Measurements from ENCODE around the gene GRAMD1B. TPM values are rescaled to one million over a fixed set of nuclear protein-coding genes. Genes with fewer than 3 reads are reported as not detected.
"Not testable (repeated sequence)": the region's sequence is repeated elsewhere in the genome, so short reads cannot be mapped to it uniquely, and the experiment has no call there.

The GRAMD1B gene
- total RNA-seq, 5 donors from 2014 or later (not counting 1 experiment from before 2014, with no cell fraction given) = 8.6 to 15.6 (median 10.5) TPM

DNA sequence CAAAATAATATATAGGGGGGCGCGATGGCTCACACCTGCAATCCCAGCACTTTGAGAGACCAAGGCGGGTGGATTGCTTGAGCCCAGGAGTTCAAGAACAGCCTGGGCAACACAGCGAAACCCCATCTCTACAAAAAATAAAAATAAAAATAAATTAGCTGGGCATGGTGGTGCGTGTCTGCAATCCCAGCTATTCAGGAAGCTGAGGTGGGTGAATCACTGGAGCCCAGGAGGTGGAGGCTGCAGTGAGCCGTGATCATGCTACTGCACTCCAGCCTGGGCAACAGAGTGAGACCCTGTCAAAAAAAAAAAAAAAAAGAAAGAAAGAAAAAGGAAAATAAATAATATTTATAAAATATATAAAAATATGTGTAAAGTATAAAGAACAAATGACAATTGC lies 90.4 kb downstream of the GRAMD1B start:
- H3K27ac ChIP-seq (ENCODE audit: low read length); H3K36me3 Mint-ChIP-seq; H3K27me3 Mint-ChIP-seq; H3K36me3 ChIP-seq (ENCODE audit: control insufficient read depth in 2 of 2, extremely low read depth in 1 of 2, insufficient read depth in 1 of 2, low read length in 1 of 2); DNase-seq; H3K4me3 Mint-ChIP-seq; ATAC-seq (replicated peaks in 1 of 4); H3K9me3 ChIP-seq; H3K4me3 ChIP-seq (ENCODE audit: control insufficient read depth in 1 of 2, extremely low read depth in 1 of 2, low read length in 1 of 2); H3K27me3 ChIP-seq (replicated peaks in 1 of 2; ENCODE audit: control insufficient read depth in 2 of 2, extremely low read depth in 1 of 2, insufficient read depth in 2 of 2, low read length in 1 of 2); H3K9me3 Mint-ChIP-seq; H3K27ac Mint-ChIP-seq; CTCF ChIA-PET; POLR2A ChIA-PET: not testable (repeated sequence)
- whole genome bisulfite sequencing (ENCODE audit: insufficient coverage) = no CpG with 5 or more reads among the region's 6 CpGs
- H3K4me1 Mint-ChIP-seq = peaks cover 0 to 24% (median 15%) of the 10 kb centered on the region in 3 donors
- peaks cover 0 to 10% of the 10 kb centered on the region in 2 experiments for H3K4me1 ChIP-seq (ENCODE audit: control insufficient read depth in 1 of 2, extremely low read depth in 1 of 2, insufficient read depth in 2 of 2, low read length in 2 of 2)

DNA sequence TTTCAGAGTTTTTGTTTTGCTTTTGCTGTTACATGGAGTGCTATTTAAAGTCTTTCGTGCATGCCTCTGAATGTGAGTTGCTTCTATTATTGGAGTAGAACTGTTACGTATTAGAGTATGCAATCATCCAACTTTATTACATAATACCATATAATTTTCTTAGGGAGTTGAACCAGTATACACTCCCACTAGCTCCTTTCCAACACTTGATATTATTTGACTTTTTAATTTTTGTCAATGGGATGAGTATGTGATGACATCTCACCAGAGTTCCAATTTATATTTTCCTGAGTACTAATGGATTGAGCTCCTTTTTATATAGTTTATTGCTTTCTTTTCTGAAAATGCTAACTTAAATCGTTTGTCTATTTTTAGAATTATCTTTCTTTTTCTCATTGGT lies 90.9 kb downstream of the GRAMD1B start:
- no CpG with 5 or more reads among the region's 3 CpGs for WGBS (ENCODE audit: insufficient coverage)
- Mint-ChIP-seq H3K27ac (no peak overlapping the region), H3K4me1 (peaks cover 0 to 24% (median 15%) of the 10 kb centered on the region in 3 donors), H3K27me3 (no peaks in the 10 kb centered on the region), H3K9me3 (peaks cover 0 to 9% (median 0%) of the 10 kb centered on the region in 3 donors), H3K4me3 (no peak overlapping the region), H3K36me3 (no peaks in the 10 kb centered on the region)
- H3K27me3 ChIP-seq (replicated peaks in 1 of 2; ENCODE audit: control insufficient read depth in 2 of 2, extremely low read depth in 1 of 2, insufficient read depth in 2 of 2, low read length in 1 of 2) = no peaks in the 10 kb centered on the region
- no peaks in the 10 kb centered on the region for H3K9me3 ChIP-seq
- DNase-seq (no peak), ATAC-seq (replicated peaks in 1 of 4) (no peak)
- H3K4me1 ChIP-seq (ENCODE audit: control insufficient read depth in 1 of 2, extremely low read depth in 1 of 2, insufficient read depth in 2 of 2, low read length in 2 of 2) = peaks cover 0 to 10% of the 10 kb centered on the region in 2 experiments
- POLR2A ChIA-PET = no interaction called here
- H3K36me3 ChIP-seq (ENCODE audit: control insufficient read depth in 2 of 2, extremely low read depth in 1 of 2, insufficient read depth in 1 of 2, low read length in 1 of 2) = no peaks in the 10 kb centered on the region
- H3K4me3 ChIP-seq (ENCODE audit: control insufficient read depth in 1 of 2, extremely low read depth in 1 of 2, low read length in 1 of 2) = no peak overlapping the region
- CTCF ChIA-PET = interaction anchor here in 1 of 2 donors (0.6 kb wide), 1 partner anchor 51 kb away, joined by 3 read pairs; no protein-coding TSS in a partner anchor
- H3K27ac ChIP-seq (ENCODE audit: low read length) = no peak overlapping the region

DNA sequence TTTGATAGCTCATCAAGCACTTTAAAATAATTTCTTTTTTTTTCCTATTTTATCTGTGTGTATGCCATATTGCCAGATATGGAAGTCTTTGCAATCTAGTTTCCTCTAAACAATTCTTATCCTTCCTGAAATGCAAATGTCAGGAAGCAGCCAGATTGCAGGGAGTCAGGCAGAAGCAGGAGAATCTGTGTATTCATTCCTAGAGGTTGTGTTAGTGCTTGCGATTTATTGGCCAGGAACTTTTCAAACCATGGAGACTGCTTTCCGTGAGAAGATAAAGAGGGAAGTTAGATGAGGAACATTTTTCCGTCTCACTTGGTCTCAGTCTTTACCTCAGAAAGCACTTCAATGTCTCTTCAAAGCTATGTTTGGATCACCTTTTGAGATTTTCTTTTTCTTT lies 91.9 kb downstream of the GRAMD1B start:
- H3K27ac ChIP-seq (ENCODE audit: low read length) = no peak overlapping the region
- peaks cover 0 to 3% of the 10 kb centered on the region in 2 donors for H3K36me3 ChIP-seq (ENCODE audit: control insufficient read depth in 2 of 2, extremely low read depth in 1 of 2, insufficient read depth in 1 of 2, low read length in 1 of 2)
- H3K27me3 Mint-ChIP-seq = no peaks in the 10 kb centered on the region
- DNase-seq (no peak), ATAC-seq (replicated peaks in 1 of 4) (no peak)
- H3K27me3 ChIP-seq (replicated peaks in 1 of 2; ENCODE audit: control insufficient read depth in 2 of 2, extremely low read depth in 1 of 2, insufficient read depth in 2 of 2, low read length in 1 of 2) = no peaks in the 10 kb centered on the region
- ChIA-PET POLR2A (no interaction called here), CTCF (interaction anchor here in 1 of 2 donors (0.7 kb wide), 1 partner anchor 148 kb away, joined by 3 read pairs; no protein-coding TSS in a partner anchor)
- H3K27ac Mint-ChIP-seq = no peak overlapping the region
- H3K36me3 Mint-ChIP-seq = no peaks in the 10 kb centered on the region
- H3K4me1 Mint-ChIP-seq = peaks cover 0 to 18% (median 11%) of the 10 kb centered on the region in 3 donors
- no peak overlapping the region for H3K4me3 ChIP-seq (ENCODE audit: control insufficient read depth in 1 of 2, extremely low read depth in 1 of 2, low read length in 1 of 2)
- H3K4me3 Mint-ChIP-seq = no peak overlapping the region
- H3K4me1 ChIP-seq (ENCODE audit: control insufficient read depth in 1 of 2, extremely low read depth in 1 of 2, insufficient read depth in 2 of 2, low read length in 2 of 2) = peaks cover 0 to 10% of the 10 kb centered on the region in 2 experiments
- peaks cover 0 to 9% (median 0%) of the 10 kb centered on the region in 3 donors for H3K9me3 Mint-ChIP-seq
- no CpG with 5 or more reads among the region's 3 CpGs for WGBS (ENCODE audit: insufficient coverage)
- no peaks in the 10 kb centered on the region for H3K9me3 ChIP-seq

DNA sequence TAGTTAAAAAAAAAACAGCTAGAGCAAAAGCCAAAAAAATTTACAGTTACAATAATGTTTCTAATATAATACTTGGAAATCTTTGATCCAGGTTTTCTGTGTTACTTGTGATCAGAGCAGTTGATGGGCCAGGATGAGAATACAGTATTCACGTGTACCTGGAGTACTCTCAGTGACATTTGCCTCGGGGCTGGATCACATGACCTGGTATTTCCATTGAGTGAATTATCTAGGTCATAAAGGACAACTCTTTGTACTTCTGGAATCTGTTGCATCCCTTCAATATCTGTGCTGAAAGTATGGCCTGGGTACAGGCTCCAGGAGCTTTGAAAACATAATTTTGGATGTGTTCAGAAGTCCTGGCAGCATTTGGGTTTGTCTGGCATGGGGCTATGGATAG lies 93.5 kb downstream of the GRAMD1B start:
- peaks cover 0 to 2% (median 0%) of the 10 kb centered on the region in 3 donors for H3K4me1 Mint-ChIP-seq

DNA sequence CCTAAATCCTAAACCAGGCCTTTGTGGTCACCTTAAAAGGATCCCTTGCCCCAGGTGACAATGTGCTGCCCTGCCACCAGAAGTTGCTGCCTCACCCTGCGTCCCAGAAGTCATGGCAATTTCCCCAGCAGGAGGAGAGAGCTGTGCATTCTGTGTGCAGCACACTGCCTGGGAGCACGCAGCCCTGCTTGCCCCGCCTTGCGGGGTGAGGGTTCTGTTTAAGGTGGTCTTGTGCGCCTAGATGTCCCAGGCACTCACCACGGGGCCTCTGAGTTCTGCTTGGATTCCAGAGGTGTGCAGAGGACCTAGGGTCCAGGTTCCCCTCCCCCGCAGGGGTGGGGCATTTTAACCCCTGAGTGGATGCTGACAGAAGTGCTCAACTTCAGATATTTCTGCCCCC lies 95.0 kb downstream of the GRAMD1B start:
- Histone ChIP-seq H3K9me3 (no peaks in the 10 kb centered on the region), H3K27me3 (replicated peaks in 1 of 2; ENCODE audit: control insufficient read depth in 2 of 2, extremely low read depth in 1 of 2, insufficient read depth in 2 of 2, low read length in 1 of 2) (no peaks in the 10 kb centered on the region), H3K36me3 (ENCODE audit: control insufficient read depth in 2 of 2, extremely low read depth in 1 of 2, insufficient read depth in 1 of 2, low read length in 1 of 2) (peaks cover 0 to 3% of the 10 kb centered on the region in 2 donors), H3K27ac (ENCODE audit: low read length) (no peak overlapping the region), H3K4me3 (ENCODE audit: control insufficient read depth in 1 of 2, extremely low read depth in 1 of 2, low read length in 1 of 2) (no peak overlapping the region), H3K4me1 (ENCODE audit: control insufficient read depth in 1 of 2, extremely low read depth in 1 of 2, insufficient read depth in 2 of 2, low read length in 2 of 2) (no peaks in the 10 kb centered on the region)
- 92% methylated on average over 7 of the region's 7 CpGs for WGBS (ENCODE audit: insufficient coverage)
- Mint-ChIP-seq H3K27ac (no peak overlapping the region), H3K27me3 (no peaks in the 10 kb centered on the region), H3K9me3 (peaks cover 0 to 9% (median 0%) of the 10 kb centered on the region in 3 donors), H3K4me1 (no peaks in the 10 kb centered on the region), H3K4me3 (no peak overlapping the region), H3K36me3 (no peaks in the 10 kb centered on the region)
- DNase-seq (no peak), ATAC-seq (replicated peaks in 1 of 4) (no peak)
- POLR2A ChIA-PET = no interaction called here
- CTCF ChIA-PET = no interaction called here

More for the DNA sequence above, 93.5 kb downstream of the GRAMD1B start:
- no peak overlapping the region for H3K4me3 ChIP-seq (ENCODE audit: control insufficient read depth in 1 of 2, extremely low read depth in 1 of 2, low read length in 1 of 2)
- H3K9me3 ChIP-seq = no peaks in the 10 kb centered on the region
- H3K27me3 Mint-ChIP-seq = no peaks in the 10 kb centered on the region
- peaks cover 0 to under 1% of the 10 kb centered on the region in 2 experiments for H3K4me1 ChIP-seq (ENCODE audit: control insufficient read depth in 1 of 2, extremely low read depth in 1 of 2, insufficient read depth in 2 of 2, low read length in 2 of 2)
- no peak overlapping the region for H3K27ac Mint-ChIP-seq
- peaks cover 0 to 9% (median 0%) of the 10 kb centered on the region in 3 donors for H3K9me3 Mint-ChIP-seq
- no peaks in the 10 kb centered on the region for H3K27me3 ChIP-seq (replicated peaks in 1 of 2; ENCODE audit: control insufficient read depth in 2 of 2, extremely low read depth in 1 of 2, insufficient read depth in 2 of 2, low read length in 1 of 2)
- ChIA-PET POLR2A (no interaction called here), CTCF (interaction anchor here in 1 of 2 donors (0.6 kb wide), 1 partner anchor 63 kb away, joined by 3 read pairs; no protein-coding TSS in a partner anchor)
- no peak for ATAC-seq (replicated peaks in 1 of 4)
- no peak overlapping the region for H3K27ac ChIP-seq (ENCODE audit: low read length)
- 94% methylated on average over 2 of the region's 2 CpGs for WGBS (ENCODE audit: insufficient coverage)
- H3K4me3 Mint-ChIP-seq = no peak overlapping the region
- H3K36me3 ChIP-seq (ENCODE audit: control insufficient read depth in 2 of 2, extremely low read depth in 1 of 2, insufficient read depth in 1 of 2, low read length in 1 of 2) = peaks cover 0 to 3% of the 10 kb centered on the region in 2 donors
- no peak for DNase-seq
- H3K36me3 Mint-ChIP-seq = no peaks in the 10 kb centered on the region

DNA sequence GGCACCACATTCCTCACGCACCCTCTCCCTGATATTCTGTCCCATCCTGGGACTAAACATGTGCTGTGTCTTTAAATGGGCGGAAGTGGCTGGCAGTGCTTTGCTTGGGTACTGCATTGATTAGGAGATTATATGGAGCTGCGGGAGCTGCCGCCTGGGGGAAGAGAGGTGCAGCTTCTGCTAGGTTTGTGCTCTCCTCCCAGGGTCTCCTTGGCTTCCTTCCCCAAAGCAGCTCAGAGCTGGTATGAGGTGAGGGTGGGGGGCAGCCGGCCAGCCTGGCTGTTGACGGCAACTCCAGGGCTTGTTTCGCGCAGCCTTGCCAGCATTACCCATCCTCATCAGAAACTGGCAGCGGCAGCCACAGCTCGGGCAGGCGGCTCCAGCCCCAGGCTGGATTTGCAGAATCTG lies 95.4 kb downstream of the GRAMD1B start:
- Histone ChIP-seq H3K36me3 (ENCODE audit: control insufficient read depth in 2 of 2, extremely low read depth in 1 of 2, insufficient read depth in 1 of 2, low read length in 1 of 2) (peaks cover 0 to 3% of the 10 kb centered on the region in 2 donors), H3K4me1 (ENCODE audit: control insufficient read depth in 1 of 2, extremely low read depth in 1 of 2, insufficient read depth in 2 of 2, low read length in 2 of 2) (no peaks in the 10 kb centered on the region), H3K9me3 (no peaks in the 10 kb centered on the region), H3K4me3 (ENCODE audit: control insufficient read depth in 1 of 2, extremely low read depth in 1 of 2, low read length in 1 of 2) (no peak overlapping the region), H3K27me3 (replicated peaks in 1 of 2; ENCODE audit: control insufficient read depth in 2 of 2, extremely low read depth in 1 of 2, insufficient read depth in 2 of 2, low read length in 1 of 2) (no peaks in the 10 kb centered on the region), H3K27ac (ENCODE audit: low read length) (no peak overlapping the region)
- no peak for ATAC-seq (replicated peaks in 1 of 4)
- WGBS (ENCODE audit: insufficient coverage) = 97% methylated on average over 3 of the region's 11 CpGs
- ChIA-PET POLR2A (no interaction called here), CTCF (no interaction called here)
- Mint-ChIP-seq H3K4me3 (no peak overlapping the region), H3K27me3 (no peaks in the 10 kb centered on the region), H3K9me3 (peaks cover 0 to 9% (median 0%) of the 10 kb centered on the region in 3 donors), H3K27ac (no peak overlapping the region), H3K36me3 (no peaks in the 10 kb centered on the region), H3K4me1 (no peaks in the 10 kb centered on the region)
- no peak for DNase-seq

Measured in T-cell (primary cell).